HuH-7 (cell line): ENCODE data around the gene HSPA1B.
"Not testable (repeated sequence)": the region's sequence is repeated elsewhere in the genome, so short reads cannot be mapped to it uniquely, and the experiment has no call there.

Source experiments
- DNase-seq: peaks from one replicate; pipeline ENCODE4 v3.0.0; 2011; ENCODE audit warnings: low spot score

HSPA1B gene

DNA sequence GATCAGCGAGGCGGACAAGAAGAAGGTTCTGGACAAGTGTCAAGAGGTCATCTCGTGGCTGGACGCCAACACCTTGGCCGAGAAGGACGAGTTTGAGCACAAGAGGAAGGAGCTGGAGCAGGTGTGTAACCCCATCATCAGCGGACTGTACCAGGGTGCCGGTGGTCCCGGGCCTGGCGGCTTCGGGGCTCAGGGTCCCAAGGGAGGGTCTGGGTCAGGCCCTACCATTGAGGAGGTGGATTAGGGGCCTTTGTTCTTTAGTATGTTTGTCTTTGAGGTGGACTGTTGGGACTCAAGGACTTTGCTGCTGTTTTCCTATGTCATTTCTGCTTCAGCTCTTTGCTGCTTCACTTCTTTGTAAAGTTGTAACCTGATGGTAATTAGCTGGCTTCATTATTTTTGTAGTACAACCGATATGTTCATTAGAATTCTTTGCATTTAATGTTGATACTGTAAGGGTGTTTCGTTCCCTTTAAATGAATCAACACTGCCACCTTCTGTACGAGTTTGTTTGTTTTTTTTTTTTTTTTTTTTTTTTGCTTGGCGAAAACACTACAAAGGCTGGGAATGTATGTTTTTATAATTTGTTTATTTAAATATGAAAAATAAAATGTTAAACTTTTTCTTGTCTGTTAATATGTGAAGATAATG lies 2.2 kb downstream of the HSPA1B start:
- DNase-seq, result peak; percentile 53

DNA sequence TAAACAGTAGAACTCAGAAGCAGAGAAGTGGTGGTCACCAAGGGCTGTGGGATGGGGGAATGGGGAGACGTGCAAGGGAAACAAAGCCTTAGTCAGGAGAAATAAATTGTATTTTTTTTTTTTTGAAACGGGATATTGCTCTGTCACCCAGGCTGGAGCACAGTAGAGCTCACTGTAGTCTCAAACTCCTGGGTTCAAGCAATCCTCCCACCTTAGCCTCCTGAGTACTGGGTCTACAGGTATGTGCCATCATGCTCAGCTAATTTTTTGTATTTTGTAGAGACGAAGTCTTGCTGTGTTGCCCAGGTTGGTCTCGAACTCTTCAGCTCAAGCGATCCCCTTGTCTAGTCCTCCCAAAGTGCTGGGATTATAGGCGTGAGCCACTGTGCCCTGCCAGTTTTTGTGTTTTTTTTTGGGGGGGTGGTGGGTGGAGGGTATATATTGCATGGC lies 3.4 kb downstream of the HSPA1B start:
- DNase-seq, result no peak

DNA sequence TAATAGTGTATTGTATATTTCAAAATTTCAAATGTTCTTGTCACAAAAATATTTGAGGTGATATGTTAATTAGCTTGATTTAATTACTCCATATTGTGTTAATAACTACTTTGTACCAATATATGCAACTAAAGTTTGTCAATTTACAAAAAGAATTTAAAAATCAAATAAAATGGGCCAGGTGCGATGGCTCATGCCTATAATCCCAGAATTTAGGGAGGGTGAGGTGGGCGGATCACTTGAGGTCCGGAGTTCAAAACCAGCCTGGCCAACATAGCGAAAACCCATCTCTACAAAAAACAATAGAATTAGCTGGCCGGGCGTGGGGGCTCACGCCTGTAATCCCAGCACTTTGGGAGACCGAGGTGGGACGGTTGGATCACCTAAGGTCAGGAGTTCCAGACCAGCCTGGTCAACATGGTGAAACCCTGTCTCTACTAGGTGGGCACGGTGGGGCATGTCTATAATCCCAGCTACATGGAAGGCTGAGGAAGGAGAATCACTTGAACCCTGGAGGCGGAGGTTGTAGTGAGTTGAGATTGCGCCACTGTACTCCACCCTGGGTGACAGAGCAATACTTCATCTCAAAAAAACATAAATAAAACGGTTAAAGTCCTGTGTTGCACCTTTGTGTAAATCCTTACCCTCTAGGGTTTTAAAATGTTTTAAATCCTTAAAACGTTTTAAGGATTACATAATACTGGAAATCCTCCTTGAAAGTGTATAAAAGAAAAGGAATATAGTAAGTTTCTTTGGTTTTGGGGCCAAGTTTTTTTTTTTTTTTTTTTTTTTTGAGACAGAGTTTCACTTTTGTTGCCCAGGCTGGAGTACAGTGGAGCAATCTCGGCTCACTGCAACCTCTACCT lies 4.0 kb downstream of the HSPA1B start:
- DNase-seq, result no peak

- DNase-seq, result peak; percentile 88
Measured at GRCh38 chr6:31834367-31835250, 7.1 kb downstream of the HSPA1B start.

DNA sequence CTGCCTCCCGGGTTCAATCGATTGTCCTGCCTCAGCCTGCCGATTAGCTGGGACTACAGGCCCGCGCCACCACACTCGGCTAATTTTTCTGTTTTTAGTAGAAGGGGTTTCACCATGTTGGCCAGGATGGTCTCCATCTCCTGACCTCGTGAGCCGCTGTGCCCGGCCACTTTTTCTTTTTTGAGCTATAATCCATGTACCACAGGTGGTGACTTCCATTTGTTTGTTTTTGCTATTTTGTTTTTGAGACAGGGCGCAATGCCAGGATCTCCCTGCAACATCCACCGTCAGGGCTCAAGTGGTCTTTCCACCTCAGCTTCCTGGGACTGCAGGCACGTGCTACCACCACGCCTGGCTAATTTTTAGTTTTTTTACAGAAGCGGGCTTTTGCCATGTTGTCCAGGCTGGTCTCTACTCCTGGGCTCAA lies 8.5 kb downstream of the HSPA1B start:
- DNase-seq, result no peak

DNA sequence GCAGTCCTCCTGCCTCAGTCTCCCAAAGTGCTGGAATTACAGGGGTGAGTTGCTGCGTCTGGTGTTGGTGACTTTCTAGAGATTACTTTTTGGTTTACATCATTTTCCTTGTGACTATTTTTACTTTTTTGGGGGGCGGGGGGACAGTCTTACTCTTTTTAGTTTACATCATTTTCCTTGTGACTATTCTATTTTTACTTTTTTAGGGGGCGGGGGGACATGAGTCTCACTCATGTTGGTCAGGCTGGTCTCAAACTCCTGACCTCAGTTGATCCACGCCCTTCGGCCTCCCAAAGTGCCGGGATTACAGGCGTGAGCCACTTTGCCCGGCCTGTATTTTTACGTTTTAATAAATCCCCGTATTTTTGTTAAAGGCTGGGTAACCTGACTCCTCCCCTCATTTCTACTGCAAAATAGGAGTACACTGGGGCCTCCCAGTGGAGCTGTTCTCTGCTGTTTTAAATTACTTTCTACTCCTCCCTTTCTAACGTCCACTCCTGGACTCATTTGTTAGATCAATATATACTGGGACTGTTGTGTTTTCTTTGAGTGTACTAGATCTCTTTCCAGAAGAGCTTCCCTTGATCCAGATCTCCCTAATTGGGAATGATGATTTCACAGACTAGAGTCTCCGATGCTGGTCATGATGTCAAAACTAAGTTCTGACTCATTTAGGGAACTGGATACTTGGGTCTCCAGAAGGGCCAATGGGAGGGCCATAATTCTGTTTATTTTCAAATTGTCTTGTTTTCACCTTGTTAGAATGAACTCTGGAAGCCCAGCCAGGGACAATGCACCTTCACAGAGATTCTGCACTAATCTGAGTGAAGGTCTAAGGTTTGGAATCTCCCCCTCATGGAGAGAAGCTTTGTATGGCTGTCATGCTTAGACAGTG lies 9.2 kb downstream of the HSPA1B start:
- no peak for DNase-seq

GRCh38 chr6:31837369-31838113 lies 10.0 kb downstream of the HSPA1B start:
- no peak for DNase-seq

GRCh38 chr6:31838114-31838553 lies 10.6 kb downstream of the HSPA1B start:
- DNase-seq, result not testable (repeated sequence)

DNA sequence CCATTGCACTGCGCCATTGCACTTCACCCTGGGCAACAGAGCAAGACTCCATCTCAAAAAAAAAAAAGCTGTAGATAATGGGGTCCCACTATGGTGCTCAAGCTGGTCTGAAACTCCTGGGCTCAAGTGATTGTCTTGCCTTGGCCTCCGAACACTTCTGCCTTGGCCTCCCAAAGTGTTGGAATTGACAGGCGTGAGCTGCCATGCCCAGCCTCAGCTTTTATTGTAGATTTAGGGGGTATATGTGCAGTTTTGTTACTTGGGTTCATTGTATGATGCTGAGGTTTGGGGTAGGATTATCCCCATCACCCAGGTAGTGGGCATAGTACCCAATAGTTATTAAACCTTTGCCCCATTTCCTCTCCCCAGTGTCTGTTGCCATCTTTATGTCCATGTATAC lies 11.4 kb downstream of the HSPA1B start:
- no peak for DNase-seq

GRCh38 chr6:31839779-31840126 lies 12.2 kb downstream of the HSPA1B start:
- not testable (repeated sequence) for DNase-seq

DNA sequence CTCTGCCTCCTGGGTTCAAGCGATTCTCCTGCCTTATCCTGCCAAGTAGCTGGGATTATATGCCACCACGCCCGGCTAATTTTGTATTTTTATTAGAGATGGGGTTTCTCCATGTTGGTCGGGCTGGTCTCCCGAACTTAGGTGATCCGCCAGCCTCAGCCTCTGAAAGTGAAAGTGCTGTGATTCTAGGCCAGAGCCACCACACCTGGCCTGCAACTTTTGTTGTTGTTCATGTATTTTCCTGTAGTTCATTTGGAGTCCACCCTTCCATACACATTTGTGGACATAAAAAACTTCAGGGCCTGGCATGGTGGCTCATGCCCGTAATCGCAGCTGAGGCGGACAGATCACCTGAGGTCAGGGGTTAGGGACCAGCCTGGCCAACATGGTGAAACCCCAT lies 14.5 kb downstream of the HSPA1B start:
- DNase-seq, result no peak

GRCh38 chr6:31844507-31844906 lies 17.0 kb downstream of the HSPA1B start:
- DNase-seq, result no peak

DNA sequence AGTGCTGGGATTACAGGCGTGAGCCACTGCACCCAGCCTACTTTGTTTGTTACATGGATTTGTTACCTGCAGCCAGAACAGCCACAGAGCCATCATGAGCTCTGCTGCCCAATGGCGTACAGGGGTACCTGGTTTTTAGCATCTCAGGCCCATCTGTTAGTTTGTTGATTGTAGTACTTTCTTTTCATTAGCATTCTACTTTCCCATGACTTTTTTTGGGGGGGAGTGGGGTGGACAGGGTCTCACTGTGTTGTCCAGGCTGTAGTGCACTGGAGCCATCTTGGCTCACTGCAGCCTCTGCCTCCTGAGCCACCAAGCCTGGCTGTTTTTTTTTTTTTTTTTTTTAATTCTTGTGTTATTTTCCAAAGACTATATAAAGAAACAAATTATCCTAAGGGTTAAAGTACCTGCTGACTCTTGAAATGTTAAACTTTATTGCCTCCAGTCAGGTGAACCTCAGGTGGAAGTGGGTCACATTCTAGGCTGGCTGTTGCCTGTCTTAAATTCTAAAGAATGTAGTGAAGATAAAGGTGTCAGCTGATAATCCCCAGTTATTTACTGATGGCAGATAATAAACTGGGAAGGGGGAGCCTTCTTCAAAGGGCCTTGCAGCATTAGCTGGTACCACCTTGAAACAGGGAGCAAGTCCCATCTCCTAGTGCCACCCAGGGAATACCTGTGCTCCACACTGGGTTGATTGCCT lies 19.9 kb downstream of the HSPA1B start:
- no peak for DNase-seq

DNA sequence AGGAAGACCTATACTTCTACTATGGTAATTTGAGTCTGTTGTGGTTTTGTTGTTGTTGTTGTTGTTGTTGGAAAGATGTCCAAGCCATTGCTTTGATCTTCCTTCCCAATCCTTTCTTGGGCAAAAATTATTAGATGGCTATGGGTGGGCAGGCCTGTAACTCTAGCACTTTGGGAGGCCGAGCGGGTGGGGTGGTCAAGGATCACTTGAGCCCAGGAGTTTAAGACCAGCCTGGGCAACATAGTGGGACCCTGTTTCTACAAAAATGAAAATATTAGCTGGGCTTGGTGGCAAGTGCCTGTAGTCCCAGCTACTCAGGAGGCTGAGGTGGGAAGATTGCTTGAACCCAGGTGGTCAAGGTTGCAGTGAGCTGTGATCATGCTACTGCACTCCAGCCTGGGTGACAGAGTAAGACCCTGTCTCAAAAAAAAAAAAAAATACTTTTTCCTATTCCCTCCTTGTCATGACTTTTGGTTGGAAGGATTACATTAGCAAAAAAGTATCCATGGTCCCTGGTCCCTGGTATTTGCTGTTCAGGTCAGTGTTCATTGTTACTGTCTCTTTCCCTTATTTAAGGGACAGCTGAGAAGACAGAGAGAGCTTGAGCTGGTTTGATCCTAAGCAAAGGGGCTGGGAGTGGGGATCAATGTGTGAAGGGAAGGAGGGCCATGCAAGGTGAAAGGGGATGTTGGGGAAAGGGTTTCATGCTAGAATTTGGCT lies 23.4 kb downstream of the HSPA1B start:
- DNase-seq, result no peak

GRCh38 chr6:31851485-31851832 lies 23.9 kb downstream of the HSPA1B start:
- DNase-seq, result no peak

DNA sequence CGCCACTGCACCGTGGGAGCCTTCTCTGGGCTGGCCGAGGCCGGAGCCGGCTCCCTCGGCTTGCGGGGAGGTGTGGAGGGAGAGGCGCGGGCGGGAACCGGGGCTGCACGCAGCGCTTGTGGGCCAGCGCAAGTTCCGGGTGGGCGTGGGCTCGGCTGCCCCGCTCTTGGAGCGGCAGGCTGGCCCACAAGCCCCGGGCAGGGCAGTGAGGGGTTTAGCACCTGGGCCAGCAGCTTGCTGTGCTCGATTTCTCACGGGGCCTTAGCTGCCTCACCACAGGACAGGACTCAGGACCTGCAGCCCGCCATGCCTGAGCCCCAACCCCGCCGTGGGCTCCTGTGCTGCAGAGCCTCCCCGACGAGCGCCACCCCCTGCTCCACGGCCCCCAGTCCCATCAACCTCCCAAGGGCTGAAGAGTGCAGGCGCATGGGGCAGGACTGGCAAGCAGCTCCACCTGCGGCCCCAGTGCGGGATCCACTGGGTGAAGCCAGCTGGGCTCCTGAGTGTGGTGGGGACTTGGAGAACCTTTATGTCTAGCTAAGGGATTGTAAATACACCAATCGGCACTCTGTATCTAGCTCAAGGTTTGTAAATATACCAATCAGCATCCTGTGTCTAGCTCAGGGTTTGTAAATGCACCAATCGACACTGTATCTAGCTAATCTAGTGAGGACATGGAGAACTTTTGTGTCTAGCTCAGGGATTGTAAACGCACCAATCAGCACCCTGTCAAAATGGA lies 24.6 kb downstream of the HSPA1B start:
- not testable (repeated sequence) for DNase-seq

GRCh38 chr6:31857774-31858173 lies 30.2 kb downstream of the HSPA1B start:
- not testable (repeated sequence) for DNase-seq

GRCh38 chr6:31858707-31859106 lies 31.2 kb downstream of the HSPA1B start:
- DNase-seq, result no peak

DNA sequence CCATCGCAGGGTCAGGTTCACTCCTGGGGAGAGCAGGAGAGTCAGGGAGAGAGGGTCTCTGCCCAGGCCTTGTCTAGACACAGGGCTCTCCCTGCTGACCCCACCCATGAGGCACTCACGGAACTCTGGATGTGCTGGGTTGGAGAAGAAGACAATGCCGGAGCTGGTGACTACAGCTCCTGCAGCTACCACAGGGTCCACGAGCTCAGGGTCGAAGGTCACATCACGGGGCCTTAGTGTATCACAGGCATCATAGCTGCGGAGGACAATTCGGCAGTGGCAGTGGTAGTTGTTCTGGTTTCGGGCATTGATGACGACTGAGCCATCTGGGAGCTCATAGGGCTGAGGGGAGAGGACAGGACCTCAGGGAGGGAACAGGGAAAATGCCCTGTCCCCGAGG lies 32.4 kb downstream of the HSPA1B start:
- DNase-seq, result no peak
